ENCODE data around the gene PLEKHM3. TPM values are rescaled to one million over a fixed set of nuclear protein-coding genes. Genes with fewer than 3 reads are reported as not detected.

The PLEKHM3 gene
- total RNA-seq, 1 experiment from 2014 or later = 8.4 TPM

DNA sequence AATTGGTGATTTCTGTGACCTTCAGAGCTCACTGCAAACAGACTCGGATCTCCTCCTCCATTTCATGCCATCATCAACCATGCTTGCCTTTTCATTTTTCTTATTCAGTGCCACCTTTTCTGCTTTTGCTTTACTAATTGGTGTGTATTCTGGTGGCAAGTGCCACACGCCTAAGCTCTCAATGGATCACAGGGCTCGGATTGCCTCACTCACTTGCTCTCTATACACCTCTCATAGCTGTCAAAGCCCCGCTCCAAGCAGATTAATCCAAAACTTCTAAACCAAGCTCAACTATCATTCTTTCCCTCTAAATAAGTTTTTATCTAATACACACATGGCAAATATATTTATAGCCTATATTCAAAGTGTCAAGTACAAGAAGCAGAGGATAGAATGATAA is 86.4 kb downstream of the PLEKHM3 start:
- Histone ChIP-seq H3K9me3 (ENCODE audit: insufficient read depth, low read depth) (no peaks in the 10 kb centered on the region), H3K27me3 (ENCODE audit: insufficient read depth, low read depth) (no peaks in the 10 kb centered on the region), H3K79me2 (ENCODE audit: low read depth) (no peaks in the 10 kb centered on the region), H3K27ac (no peak overlapping the region), H4K20me1 (ENCODE audit: insufficient read depth) (no peaks in the 10 kb centered on the region), H3K9me2 (ENCODE audit: insufficient read depth) (no peaks in the 10 kb centered on the region), H2AFZ (no peak overlapping the region), H3F3A (ENCODE audit: insufficient read depth, low read depth) (no peaks in the 10 kb centered on the region), H3K4me3 (no peak overlapping the region), H3K36me3 (ENCODE audit: low read depth) (no peaks in the 10 kb centered on the region), H3K4me1 (replicated peaks; ENCODE audit: insufficient read depth) (peaks cover 15% of the 10 kb centered on the region), H3K4me2 (no peak overlapping the region; the same call in 1 of the 2 replicates)
- TF ChIP-seq CTCF (conservative IDR thresholded peaks at IDR 0.05) (no peak), EZH2 (IDR thresholded peaks at IDR 0.05; ENCODE audit: low read depth) (no peak)
- intact Hi-C loops (cut with micrococcal nuclease; ENCODE audit: unreplicated experiment) = no loop called here
- ChIA-PET POLR2A (ENCODE audit: unreplicated experiment) (no interaction called here), CTCF (no interaction called here)
- no peak for DNase-seq
- BruUV-seq (replicated peaks) = no TSS peak

GRCh38 chr2:207938415-207938814 is 86.9 kb downstream of the PLEKHM3 start:
- POLR2A ChIA-PET (ENCODE audit: unreplicated experiment) = no interaction called here
- peaks cover 15% of the 10 kb centered on the region for H3K4me1 ChIP-seq (replicated peaks; ENCODE audit: insufficient read depth)

DNA sequence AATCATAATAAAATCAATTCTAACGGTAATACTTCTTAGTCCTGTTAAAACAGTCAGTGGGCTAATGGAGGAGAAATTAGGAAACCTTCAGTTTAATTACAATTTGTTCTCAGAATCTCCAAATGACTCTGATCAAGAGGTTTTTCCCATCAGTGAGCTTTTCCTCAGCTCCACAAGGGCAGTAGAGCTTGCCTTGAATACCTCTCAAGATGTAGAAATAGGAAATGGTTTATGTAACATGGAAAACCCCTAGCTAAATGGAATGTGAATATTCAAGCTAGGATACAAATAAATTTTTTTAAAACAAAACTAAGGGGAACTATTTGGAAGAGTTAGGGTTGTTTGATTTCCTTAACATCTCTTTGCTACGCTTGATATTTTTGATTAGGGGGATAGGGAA is 87.5 kb downstream of the PLEKHM3 start:
- Histone ChIP-seq H3K79me2 (ENCODE audit: low read depth) (no peaks in the 10 kb centered on the region), H3K27ac (no peak overlapping the region), H3K27me3 (ENCODE audit: insufficient read depth, low read depth) (no peaks in the 10 kb centered on the region), H2AFZ (no peak overlapping the region), H3K36me3 (ENCODE audit: low read depth) (no peaks in the 10 kb centered on the region), H3K9me2 (ENCODE audit: insufficient read depth) (no peaks in the 10 kb centered on the region), H3F3A (ENCODE audit: insufficient read depth, low read depth) (no peaks in the 10 kb centered on the region), H3K4me2 (no peak overlapping the region), H4K20me1 (ENCODE audit: insufficient read depth) (no peaks in the 10 kb centered on the region), H3K4me3 (no peak overlapping the region), H3K9me3 (ENCODE audit: insufficient read depth, low read depth) (no peaks in the 10 kb centered on the region), H3K4me1 (replicated peaks; ENCODE audit: insufficient read depth) (peaks cover 15% of the 10 kb centered on the region)
- no TSS peak for BruUV-seq (replicated peaks)
- ChIA-PET CTCF (no interaction called here), POLR2A (ENCODE audit: unreplicated experiment) (no interaction called here)
- TF ChIP-seq EZH2 (IDR thresholded peaks at IDR 0.05; ENCODE audit: low read depth) (no peak), CTCF (conservative IDR thresholded peaks at IDR 0.05) (no peak)
- DNase-seq = no peak
- intact Hi-C loops (cut with micrococcal nuclease; ENCODE audit: unreplicated experiment) = no loop called here

More at GRCh38 chr2:207938415-207938814, 86.9 kb downstream of the PLEKHM3 start:
- DNase-seq = no peak
- TF ChIP-seq CTCF (conservative IDR thresholded peaks at IDR 0.05) = no peak
- TF ChIP-seq EZH2 (IDR thresholded peaks at IDR 0.05; ENCODE audit: low read depth) = no peak
- no peak overlapping the region for H3K4me2 ChIP-seq
- no peak overlapping the region for H2AFZ ChIP-seq
- no peaks in the 10 kb centered on the region for H4K20me1 ChIP-seq (ENCODE audit: insufficient read depth)
- no peaks in the 10 kb centered on the region for H3K79me2 ChIP-seq (ENCODE audit: low read depth)
- H3K4me3 ChIP-seq = no peak overlapping the region
- intact Hi-C loops (cut with micrococcal nuclease; ENCODE audit: unreplicated experiment) = no loop called here
- H3K27me3 ChIP-seq (ENCODE audit: insufficient read depth, low read depth) = no peaks in the 10 kb centered on the region
- CTCF ChIA-PET = no interaction called here
- H3F3A ChIP-seq (ENCODE audit: insufficient read depth, low read depth) = no peaks in the 10 kb centered on the region
- no peaks in the 10 kb centered on the region for H3K36me3 ChIP-seq (ENCODE audit: low read depth)
- no peak overlapping the region for H3K27ac ChIP-seq
- H3K9me2 ChIP-seq (ENCODE audit: insufficient read depth) = no peaks in the 10 kb centered on the region
- no peaks in the 10 kb centered on the region for H3K9me3 ChIP-seq (ENCODE audit: insufficient read depth, low read depth)
- BruUV-seq (replicated peaks) = no TSS peak
